GM18511 (cell line): ENCODE results near the gene CEP164.

ENCODE experiments used
- ATAC-seq: cut with Tn5 transposase; IDR thresholded peaks from one replicate; pipeline ENCODE4 v1.9.1; 2021; ENCODE audit warnings: mild to moderate bottlenecking, moderate library complexity; ENCODE audit not compliant: unreplicated experiment

The CEP164 gene

GRCh38 chr11:117417856-117418255 lies 90.2 kb downstream of the CEP164 start:
- no peak for ATAC-seq

GRCh38 chr11:117418737-117419481 lies 91.3 kb downstream of the CEP164 start:
- no peak for ATAC-seq

GRCh38 chr11:117419482-117420142 lies 92.0 kb downstream of the CEP164 start:
- no peak for ATAC-seq

GRCh38 chr11:117420143-117420485 lies 92.5 kb downstream of the CEP164 start:
- no peak for ATAC-seq

GRCh38 chr11:117420598-117420997 lies 92.9 kb downstream of the CEP164 start:
- no peak for ATAC-seq

GRCh38 chr11:117421041-117421440 lies 93.4 kb downstream of the CEP164 start:
- ATAC-seq: no peak

- no peak for ATAC-seq
These were observed 93.8 kb downstream of the CEP164 start for GRCh38 chr11:117421476-117421875.

GRCh38 chr11:117423046-117423575 lies 95.5 kb downstream of the CEP164 start:
- no peak for ATAC-seq

- no peak for ATAC-seq
These were observed 97.1 kb downstream of the CEP164 start for GRCh38 chr11:117424781-117425180.

GRCh38 chr11:117425679-117426296 lies 98.1 kb downstream of the CEP164 start:
- no peak for ATAC-seq

- no peak for ATAC-seq
These were observed 98.6 kb downstream of the CEP164 start for GRCh38 chr11:117426297-117426685.

- ATAC-seq: no peak
These were observed 99.3 kb downstream of the CEP164 start for GRCh38 chr11:117426941-117427340.

GRCh38 chr11:117427356-117427874 lies 99.8 kb downstream of the CEP164 start:
- no peak for ATAC-seq

- ATAC-seq: no peak
These were observed 100.7 kb downstream of the CEP164 start for GRCh38 chr11:117428186-117428855.

GRCh38 chr11:117428856-117429229 lies 101.2 kb downstream of the CEP164 start:
- ATAC-seq: no peak

- ATAC-seq: no peak
These were observed 102.8 kb downstream of the CEP164 start for GRCh38 chr11:117430293-117430955.

- ATAC-seq: no peak
These were observed 103.8 kb downstream of the CEP164 start for GRCh38 chr11:117431436-117431835.

GRCh38 chr11:117433717-117434116 lies 106.1 kb downstream of the CEP164 start:
- ATAC-seq: no peak

- no peak for ATAC-seq
These were observed 106.8 kb downstream of the CEP164 start for GRCh38 chr11:117434481-117434880.

- ATAC-seq: peak; percentile 85
These were observed 107.7 kb downstream of the CEP164 start for GRCh38 chr11:117435326-117435725.
